HG02943 (cell line): ENCODE measurements around the gene ANKRD13B.

ENCODE experiments used
- ATAC-seq: cut with Tn5 transposase; IDR thresholded peaks from one replicate; pipeline ENCODE4 v1.9.1; 2021; ENCODE audit warnings: mild to moderate bottlenecking, low read depth, moderate library complexity; ENCODE audit not compliant: unreplicated experiment

Gene ANKRD13B

GRCh38 chr17:29591737-29592608 is 959 bp upstream of the ANKRD13B start:
- no peak for ATAC-seq

- ATAC-seq: no peak
Measured at GRCh38 chr17:29593591-29594518, 923 bp downstream of the ANKRD13B start.

- ATAC-seq: no peak
Measured at GRCh38 chr17:29594519-29595090, 1.7 kb downstream of the ANKRD13B start.

- ATAC-seq: no peak
Measured at GRCh38 chr17:29595107-29595942, 2.4 kb downstream of the ANKRD13B start.

- ATAC-seq: no peak
Measured at GRCh38 chr17:29595943-29596774, 3.2 kb downstream of the ANKRD13B start.

- no peak for ATAC-seq
Measured at GRCh38 chr17:29596811-29597210, 3.9 kb downstream of the ANKRD13B start.

GRCh38 chr17:29597361-29598172 is 4.6 kb downstream of the ANKRD13B start:
- ATAC-seq: no peak

GRCh38 chr17:29603109-29603674 is 10.3 kb downstream of the ANKRD13B start:
- ATAC-seq: no peak

GRCh38 chr17:29607557-29608195 is 14.7 kb downstream of the ANKRD13B start:
- ATAC-seq: no peak

GRCh38 chr17:29608986-29609385 is 16.1 kb downstream of the ANKRD13B start:
- ATAC-seq: no peak

GRCh38 chr17:29610395-29610794 is 17.5 kb downstream of the ANKRD13B start:
- ATAC-seq: no peak

- no peak for ATAC-seq
Measured at GRCh38 chr17:29611351-29612093, 18.6 kb downstream of the ANKRD13B start.

GRCh38 chr17:29612094-29612403 is 19.1 kb downstream of the ANKRD13B start:
- ATAC-seq: no peak

- ATAC-seq: no peak
Measured at GRCh38 chr17:29612404-29613280, 19.7 kb downstream of the ANKRD13B start.

- ATAC-seq: no peak
Measured at GRCh38 chr17:29613352-29613837, 20.5 kb downstream of the ANKRD13B start.

GRCh38 chr17:29613856-29614255 is 20.9 kb downstream of the ANKRD13B start:
- ATAC-seq: no peak
